ENCODE results near the gene LSR. TPM values are rescaled to one million over a fixed set of nuclear protein-coding genes. Genes with fewer than 3 reads are reported as not detected.

The LSR gene
- total RNA-seq, 5 donors from 2014 or later (not counting 1 experiment from before 2014, with no cell fraction given): 36.8 to 64.9 (median 57.4) TPM

- POLR2A ChIA-PET: no interaction called here
Observed at GRCh38 chr19:35304036-35304435, 55.2 kb downstream of the LSR start.

DNA sequence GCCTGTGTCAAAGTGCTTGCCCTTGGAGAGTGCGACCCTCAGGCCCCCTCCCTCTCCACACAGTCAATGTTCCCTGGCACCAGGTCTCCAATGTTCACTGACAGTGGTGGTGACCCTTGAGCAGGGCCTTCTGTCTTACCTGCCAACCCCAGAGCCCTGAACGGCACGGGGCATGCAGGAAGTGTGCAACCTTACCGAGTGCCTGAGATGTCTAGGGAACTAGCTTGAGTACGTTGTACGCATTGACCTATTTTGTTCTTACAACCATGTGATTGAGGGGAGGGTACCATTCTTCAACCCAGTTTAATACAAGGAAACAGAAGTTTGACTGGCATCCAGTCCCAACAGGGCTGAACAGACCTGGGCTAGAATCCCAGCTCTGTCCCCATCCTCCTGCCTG, 56.4 kb downstream of the LSR start:
- Mint-ChIP-seq H3K9me3 (no peaks in the 10 kb centered on the region), H3K4me3 (no peak overlapping the region), H3K27ac (no peak overlapping the region), H3K36me3 (no peaks in the 10 kb centered on the region), H3K27me3 (no peaks in the 10 kb centered on the region), H3K4me1 (no peaks in the 10 kb centered on the region)
- peaks cover 0 to 5% of the 10 kb centered on the region in 2 experiments for H3K27me3 ChIP-seq (replicated peaks in 1 of 2; ENCODE audit: control insufficient read depth in 2 of 2, extremely low read depth in 1 of 2, insufficient read depth in 2 of 2, low read length in 1 of 2)
- no peak overlapping the region for H3K4me3 ChIP-seq (ENCODE audit: control insufficient read depth in 1 of 2, extremely low read depth in 1 of 2, low read length in 1 of 2)
- no peak for ATAC-seq (replicated peaks in 1 of 4)
- no peak for DNase-seq
- ChIA-PET POLR2A (no interaction called here), CTCF (interaction anchor here in 1 of 2 donors (0.5 kb wide), 1 partner anchor 30 kb away, joined by 3 read pairs; no protein-coding TSS in a partner anchor)
- H3K27ac ChIP-seq (ENCODE audit: low read length): no peak overlapping the region
- no peaks in the 10 kb centered on the region for H3K36me3 ChIP-seq (ENCODE audit: control insufficient read depth in 2 of 2, extremely low read depth in 1 of 2, insufficient read depth in 1 of 2, low read length in 1 of 2)
- H3K4me1 ChIP-seq (ENCODE audit: control insufficient read depth in 1 of 2, extremely low read depth in 1 of 2, insufficient read depth in 2 of 2, low read length in 2 of 2): no peaks in the 10 kb centered on the region
- no peaks in the 10 kb centered on the region for H3K9me3 ChIP-seq
- WGBS (ENCODE audit: insufficient coverage): 78% methylated on average over 3 of the region's 6 CpGs

More at GRCh38 chr19:35304036-35304435, 55.2 kb downstream of the LSR start:
- Mint-ChIP-seq H3K36me3 (no peaks in the 10 kb centered on the region), H3K27me3 (no peaks in the 10 kb centered on the region), H3K27ac (no peak overlapping the region), H3K4me3 (no peak overlapping the region), H3K9me3 (no peaks in the 10 kb centered on the region), H3K4me1 (no peaks in the 10 kb centered on the region)
- Histone ChIP-seq H3K9me3 (no peaks in the 10 kb centered on the region), H3K36me3 (ENCODE audit: control insufficient read depth in 2 of 2, extremely low read depth in 1 of 2, insufficient read depth in 1 of 2, low read length in 1 of 2) (no peaks in the 10 kb centered on the region), H3K27ac (ENCODE audit: low read length) (no peak overlapping the region), H3K4me3 (ENCODE audit: control insufficient read depth in 1 of 2, extremely low read depth in 1 of 2, low read length in 1 of 2) (no peak overlapping the region), H3K27me3 (replicated peaks in 1 of 2; ENCODE audit: control insufficient read depth in 2 of 2, extremely low read depth in 1 of 2, insufficient read depth in 2 of 2, low read length in 1 of 2) (peaks cover 0 to 7% of the 10 kb centered on the region in 2 experiments), H3K4me1 (ENCODE audit: control insufficient read depth in 1 of 2, extremely low read depth in 1 of 2, insufficient read depth in 2 of 2, low read length in 2 of 2) (no peaks in the 10 kb centered on the region)
- ATAC-seq (replicated peaks in 1 of 4) (no peak), DNase-seq (no peak)
- 91% methylated on average over 8 of the region's 11 CpGs for WGBS (ENCODE audit: insufficient coverage)
- CTCF ChIA-PET: no interaction called here

DNA sequence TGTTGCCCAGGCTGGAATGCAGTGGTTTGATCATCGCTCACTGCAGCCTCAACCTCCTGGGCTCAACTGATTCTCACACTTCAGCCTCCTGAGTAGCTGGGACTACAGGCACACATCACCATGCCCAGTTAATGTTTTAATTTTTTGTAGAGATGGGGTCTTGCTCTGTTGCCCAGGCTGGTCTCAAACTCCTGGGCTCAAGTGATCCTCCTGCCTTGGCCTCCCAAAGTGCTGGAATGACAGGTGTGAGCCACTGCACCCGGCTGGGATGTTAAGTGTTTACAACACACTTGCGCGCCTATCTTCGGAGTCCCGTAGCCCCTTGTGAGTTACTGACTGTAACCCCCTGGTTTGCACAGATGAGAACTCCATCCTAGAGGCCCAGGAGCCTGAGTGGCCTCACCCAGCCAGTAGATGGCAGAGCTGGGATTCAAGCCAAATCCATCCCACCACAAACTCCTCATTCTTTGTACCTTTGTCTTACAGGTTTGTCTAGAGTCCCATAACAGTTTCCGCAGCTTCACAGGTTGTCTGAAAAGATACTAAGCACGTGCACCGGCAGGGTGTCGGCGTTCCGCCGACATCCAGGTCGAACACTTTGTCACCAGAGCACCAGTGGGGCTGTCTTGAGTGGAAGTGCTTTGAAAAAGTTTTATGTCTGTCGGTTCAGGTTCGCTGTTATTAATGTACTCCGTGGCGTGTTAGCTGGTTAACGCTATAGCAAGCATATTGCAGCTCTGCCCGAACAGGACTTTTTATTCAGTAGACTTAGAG, 57.9 kb downstream of the LSR start:
- POLR2A ChIA-PET: no interaction called here
- whole genome bisulfite sequencing (ENCODE audit: insufficient coverage): 95% methylated on average over 15 of the region's 20 CpGs
- Mint-ChIP-seq H3K36me3 (no peaks in the 10 kb centered on the region), H3K9me3 (no peaks in the 10 kb centered on the region), H3K4me3 (no peak overlapping the region), H3K27me3 (no peaks in the 10 kb centered on the region), H3K4me1 (peaks cover 0 to 2% (median 0%) of the 10 kb centered on the region in 3 donors), H3K27ac (no peak overlapping the region)
- CTCF ChIA-PET: interaction anchor here in 1 of 2 donors (0.5 kb wide), 1 partner anchor 121 kb away, joined by 5 read pairs; no protein-coding TSS in a partner anchor
- DNase-seq (no peak), ATAC-seq (replicated peaks in 1 of 4) (no peak)
- Histone ChIP-seq H3K27me3 (replicated peaks in 1 of 2; ENCODE audit: control insufficient read depth in 2 of 2, extremely low read depth in 1 of 2, insufficient read depth in 2 of 2, low read length in 1 of 2) (peaks cover 0 to 5% of the 10 kb centered on the region in 2 experiments), H3K36me3 (ENCODE audit: control insufficient read depth in 2 of 2, extremely low read depth in 1 of 2, insufficient read depth in 1 of 2, low read length in 1 of 2) (no peaks in the 10 kb centered on the region), H3K4me1 (ENCODE audit: control insufficient read depth in 1 of 2, extremely low read depth in 1 of 2, insufficient read depth in 2 of 2, low read length in 2 of 2) (no peaks in the 10 kb centered on the region), H3K27ac (ENCODE audit: low read length) (no peak overlapping the region), H3K4me3 (ENCODE audit: control insufficient read depth in 1 of 2, extremely low read depth in 1 of 2, low read length in 1 of 2) (no peak overlapping the region), H3K9me3 (no peaks in the 10 kb centered on the region)

DNA sequence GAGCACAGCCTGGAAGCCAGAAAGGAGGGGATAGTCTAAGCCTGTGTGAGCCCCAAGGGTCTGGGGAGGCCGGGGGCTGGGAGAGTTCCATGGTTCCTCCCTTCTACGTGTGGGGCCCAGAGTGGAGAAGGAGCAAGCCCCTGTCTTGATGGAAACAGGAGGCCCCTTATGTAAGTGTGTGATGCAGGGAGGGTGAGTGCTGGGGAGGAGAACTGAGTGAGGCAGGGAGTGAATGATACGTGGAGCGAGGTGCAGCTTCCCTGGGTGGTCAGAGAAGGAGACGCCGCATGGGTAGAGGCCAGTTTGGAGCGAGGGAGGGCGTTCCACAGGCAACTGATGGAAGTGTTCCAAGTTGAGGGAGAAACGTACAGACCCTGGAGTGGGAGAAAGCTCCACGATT, 59.1 kb downstream of the LSR start:
- Mint-ChIP-seq H3K4me3 (no peak overlapping the region), H3K36me3 (no peaks in the 10 kb centered on the region), H3K9me3 (no peaks in the 10 kb centered on the region), H3K27me3 (no peaks in the 10 kb centered on the region), H3K27ac (no peak overlapping the region), H3K4me1 (peaks cover 0 to 2% (median 0%) of the 10 kb centered on the region in 3 donors)
- WGBS (ENCODE audit: insufficient coverage): 78% methylated on average over 10 of the region's 10 CpGs
- ATAC-seq (replicated peaks in 1 of 4): no peak
- no peak for DNase-seq
- Histone ChIP-seq H3K36me3 (ENCODE audit: control insufficient read depth in 2 of 2, extremely low read depth in 1 of 2, insufficient read depth in 1 of 2, low read length in 1 of 2) (no peaks in the 10 kb centered on the region), H3K4me3 (ENCODE audit: control insufficient read depth in 1 of 2, extremely low read depth in 1 of 2, low read length in 1 of 2) (no peak overlapping the region), H3K27ac (ENCODE audit: low read length) (no peak overlapping the region), H3K27me3 (replicated peaks in 1 of 2; ENCODE audit: control insufficient read depth in 2 of 2, extremely low read depth in 1 of 2, insufficient read depth in 2 of 2, low read length in 1 of 2) (peaks cover 0 to 12% of the 10 kb centered on the region in 2 experiments), H3K9me3 (no peaks in the 10 kb centered on the region), H3K4me1 (ENCODE audit: control insufficient read depth in 1 of 2, extremely low read depth in 1 of 2, insufficient read depth in 2 of 2, low read length in 2 of 2) (no peaks in the 10 kb centered on the region)
- CTCF ChIA-PET: no interaction called here
- POLR2A ChIA-PET: no interaction called here

GRCh38 chr19:35308910-35309309, 60.1 kb downstream of the LSR start:
- ChIA-PET CTCF (no interaction called here), POLR2A (no interaction called here)
- Histone ChIP-seq H3K36me3 (ENCODE audit: control insufficient read depth in 2 of 2, extremely low read depth in 1 of 2, insufficient read depth in 1 of 2, low read length in 1 of 2) (no peaks in the 10 kb centered on the region), H3K9me3 (no peaks in the 10 kb centered on the region), H3K4me3 (ENCODE audit: control insufficient read depth in 1 of 2, extremely low read depth in 1 of 2, low read length in 1 of 2) (no peak overlapping the region), H3K27ac (ENCODE audit: low read length) (no peak overlapping the region), H3K4me1 (ENCODE audit: control insufficient read depth in 1 of 2, extremely low read depth in 1 of 2, insufficient read depth in 2 of 2, low read length in 2 of 2) (no peaks in the 10 kb centered on the region), H3K27me3 (replicated peaks in 1 of 2; ENCODE audit: control insufficient read depth in 2 of 2, extremely low read depth in 1 of 2, insufficient read depth in 2 of 2, low read length in 1 of 2) (peaks cover 0 to 20% of the 10 kb centered on the region in 2 experiments)
- Mint-ChIP-seq H3K36me3 (no peaks in the 10 kb centered on the region), H3K27me3 (no peaks in the 10 kb centered on the region), H3K27ac (no peak overlapping the region), H3K4me3 (no peak overlapping the region), H3K4me1 (peaks cover 0 to 2% (median 0%) of the 10 kb centered on the region in 3 donors), H3K9me3 (no peaks in the 10 kb centered on the region)
- 89% methylated on average over 6 of the region's 7 CpGs for WGBS (ENCODE audit: insufficient coverage)
- ATAC-seq (replicated peaks in 1 of 4) (no peak), DNase-seq (no peak)

DNA sequence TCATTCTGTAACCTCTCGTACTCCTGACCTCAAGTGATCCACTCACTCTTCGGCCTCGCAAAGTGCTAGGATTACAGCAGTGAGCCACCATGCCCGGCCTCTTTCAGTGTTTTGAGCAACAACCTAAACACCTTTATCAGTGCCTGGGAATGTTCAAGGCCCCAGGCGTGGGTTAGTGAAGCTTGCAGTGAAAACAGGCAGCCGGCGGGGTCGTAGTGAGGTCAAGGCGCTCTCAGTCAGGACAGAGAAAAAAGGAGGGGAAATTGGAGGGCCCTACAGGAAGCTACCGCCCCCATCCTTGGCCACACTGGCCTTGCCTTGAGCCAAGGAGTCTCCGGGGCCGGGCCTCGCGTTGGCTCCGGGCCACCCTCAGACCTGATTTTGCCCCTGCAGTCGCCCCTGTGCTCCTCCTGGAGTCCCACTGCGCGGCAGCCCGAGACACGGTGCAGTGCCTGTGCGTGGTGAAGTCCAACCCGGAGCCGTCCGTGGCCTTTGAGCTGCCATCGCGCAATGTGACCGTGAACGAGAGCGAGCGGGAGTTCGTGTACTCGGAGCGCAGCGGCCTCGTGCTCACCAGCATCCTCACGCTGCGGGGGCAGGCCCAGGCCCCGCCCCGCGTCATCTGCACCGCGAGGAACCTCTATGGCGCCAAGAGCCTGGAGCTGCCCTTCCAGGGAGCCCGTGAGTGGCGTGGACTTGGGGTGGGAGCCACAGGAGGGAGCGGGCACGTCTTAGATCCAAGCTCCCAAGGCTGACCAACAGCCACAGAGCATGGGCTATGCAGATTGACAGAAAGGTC, 60.9 kb downstream of the LSR start:
- no peak overlapping the region for H3K4me3 Mint-ChIP-seq
- CTCF ChIA-PET: no interaction called here
- no peak for DNase-seq

More for the DNA sequence above, 60.9 kb downstream of the LSR start:
- ATAC-seq (replicated peaks in 1 of 4): no peak
- whole genome bisulfite sequencing (ENCODE audit: insufficient coverage): 93% methylated on average over 42 of the region's 47 CpGs
- peaks cover 0 to 2% (median 0%) of the 10 kb centered on the region in 3 donors for H3K4me1 Mint-ChIP-seq
- no peaks in the 10 kb centered on the region for H3K9me3 ChIP-seq
- H3K36me3 Mint-ChIP-seq: no peaks in the 10 kb centered on the region
- no peak overlapping the region for H3K27ac Mint-ChIP-seq
- H3K4me3 ChIP-seq (ENCODE audit: control insufficient read depth in 1 of 2, extremely low read depth in 1 of 2, low read length in 1 of 2): no peak overlapping the region
- H3K27me3 Mint-ChIP-seq: no peaks in the 10 kb centered on the region
- no peak overlapping the region for H3K27ac ChIP-seq (ENCODE audit: low read length)
- H3K27me3 ChIP-seq (replicated peaks in 1 of 2; ENCODE audit: control insufficient read depth in 2 of 2, extremely low read depth in 1 of 2, insufficient read depth in 2 of 2, low read length in 1 of 2): peaks cover 0 to 18% of the 10 kb centered on the region in 2 experiments
- no peaks in the 10 kb centered on the region for H3K9me3 Mint-ChIP-seq
- H3K36me3 ChIP-seq (ENCODE audit: control insufficient read depth in 2 of 2, extremely low read depth in 1 of 2, insufficient read depth in 1 of 2, low read length in 1 of 2): no peaks in the 10 kb centered on the region
- POLR2A ChIA-PET: no interaction called here
- no peaks in the 10 kb centered on the region for H3K4me1 ChIP-seq (ENCODE audit: control insufficient read depth in 1 of 2, extremely low read depth in 1 of 2, insufficient read depth in 2 of 2, low read length in 2 of 2)

Measured in T-cell (primary cell).